ENCODE data around the gene DEFB123. TPM values are rescaled to one million over a fixed set of nuclear protein-coding genes. Genes with fewer than 3 reads are reported as not detected.

DEFB123 gene
- total RNA-seq, 2 experiments from 2014 or later: not detected

DNA sequence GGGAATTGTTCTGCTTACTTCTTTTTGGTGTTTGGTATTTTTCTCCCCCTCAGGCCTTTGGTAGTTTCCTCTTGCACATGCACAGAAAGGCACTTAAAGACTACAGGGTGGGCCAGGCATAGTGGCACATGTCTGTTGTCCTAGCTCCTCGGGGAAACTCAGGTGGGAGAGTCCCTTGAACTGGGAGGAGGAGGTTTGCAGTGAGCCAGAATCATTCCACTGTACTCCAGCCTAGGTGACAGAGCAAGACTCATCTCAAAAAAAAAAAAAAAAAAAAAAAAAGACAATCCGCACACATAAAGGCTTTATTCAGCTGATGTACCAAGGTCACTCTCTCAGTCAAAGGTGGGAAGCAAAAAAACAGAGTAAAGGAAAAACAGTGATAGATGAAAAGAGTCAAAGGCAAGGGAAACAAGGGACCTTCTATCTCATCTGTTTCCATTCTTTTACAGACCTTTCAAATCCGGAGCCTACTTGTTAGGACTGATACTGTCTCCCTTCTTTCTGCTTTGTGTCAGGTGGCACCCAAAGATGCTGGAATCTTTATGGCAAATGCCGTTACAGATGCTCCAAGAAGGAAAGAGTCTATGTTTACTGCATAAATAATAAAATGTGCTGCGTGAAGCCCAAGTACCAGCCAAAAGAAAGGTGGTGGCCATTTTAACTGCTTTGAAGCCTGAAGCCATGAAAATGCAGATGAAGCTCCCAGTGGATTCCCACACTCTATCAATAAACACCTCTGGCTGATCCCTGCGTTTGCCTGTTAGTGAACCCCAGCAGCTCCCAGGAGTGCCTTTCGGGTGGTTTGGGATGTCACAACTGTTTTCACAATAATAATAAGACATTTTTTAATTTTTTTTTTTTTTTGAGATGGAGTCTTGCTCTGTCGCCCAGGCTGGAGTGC, 9.3 kb downstream of the DEFB123 start:
- no peaks in the 10 kb centered on the region for H3K36me3 ChIP-seq (ENCODE audit: insufficient read depth, low read length)
- POLR2A ChIA-PET: interaction anchor here (1.1 to 1.2 kb wide), 2 partner anchors 25 kb away, joined by 3 read pairs; partner anchors contain the start of genes DEFB124 and REM1
- H2AFZ ChIP-seq (ENCODE audit: low read length): no peak overlapping the region
- H3K4me3 ChIP-seq (ENCODE audit: low read depth, low read length, poor library complexity, severe bottlenecking): no peak overlapping the region
- CTCF ChIA-PET (ENCODE audit: unreplicated experiment): no interaction called here
- H3K79me2 ChIP-seq (ENCODE audit: insufficient read depth, low read depth, low read length): no peaks in the 10 kb centered on the region
- no peak for DNase-seq (ENCODE audit: low spot score)
- no peaks in the 10 kb centered on the region for H3K9me2 ChIP-seq (ENCODE audit: insufficient read depth, low read length)
- no peaks in the 10 kb centered on the region for H4K20me1 ChIP-seq (ENCODE audit: insufficient read depth, low read length)
- intact Hi-C loops (cut with micrococcal nuclease; ENCODE audit: unreplicated experiment): no loop called here
- H3K27ac ChIP-seq (ENCODE audit: low read depth, low read length, poor library complexity, severe bottlenecking): no peak overlapping the region
- BruUV-seq (replicated peaks): no TSS peak
- TF ChIP-seq, protein P1, sequence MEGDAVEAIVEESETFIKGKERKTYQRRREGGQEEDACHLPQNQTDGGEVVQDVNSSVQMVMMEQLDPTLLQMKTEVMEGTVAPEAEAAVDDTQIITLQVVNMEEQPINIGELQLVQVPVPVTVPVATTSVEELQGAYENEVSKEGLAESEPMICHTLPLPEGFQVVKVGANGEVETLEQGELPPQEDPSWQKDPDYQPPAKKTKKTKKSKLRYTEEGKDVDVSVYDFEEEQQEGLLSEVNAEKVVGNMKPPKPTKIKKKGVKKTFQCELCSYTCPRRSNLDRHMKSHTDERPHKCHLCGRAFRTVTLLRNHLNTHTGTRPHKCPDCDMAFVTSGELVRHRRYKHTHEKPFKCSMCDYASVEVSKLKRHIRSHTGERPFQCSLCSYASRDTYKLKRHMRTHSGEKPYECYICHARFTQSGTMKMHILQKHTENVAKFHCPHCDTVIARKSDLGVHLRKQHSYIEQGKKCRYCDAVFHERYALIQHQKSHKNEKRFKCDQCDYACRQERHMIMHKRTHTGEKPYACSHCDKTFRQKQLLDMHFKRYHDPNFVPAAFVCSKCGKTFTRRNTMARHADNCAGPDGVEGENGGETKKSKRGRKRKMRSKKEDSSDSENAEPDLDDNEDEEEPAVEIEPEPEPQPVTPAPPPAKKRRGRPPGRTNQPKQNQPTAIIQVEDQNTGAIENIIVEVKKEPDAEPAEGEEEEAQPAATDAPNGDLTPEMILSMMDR (conservative IDR thresholded peaks at IDR 0.05; ENCODE audit: low read length): no peak
- TF ChIP-seq EZH2phosphoT487 (IDR thresholded peaks at IDR 0.05; ENCODE audit: borderline replicate concordance, low read depth, low read length): no peak
- no peak overlapping the region for H3K4me2 ChIP-seq (ENCODE audit: low read length)
- no peaks in the 10 kb centered on the region for H3K9me3 ChIP-seq (ENCODE audit: low read length)
- H3K4me1 ChIP-seq (ENCODE audit: insufficient read depth, low read length, poor library complexity, severe bottlenecking): no peaks in the 10 kb centered on the region

DNA sequence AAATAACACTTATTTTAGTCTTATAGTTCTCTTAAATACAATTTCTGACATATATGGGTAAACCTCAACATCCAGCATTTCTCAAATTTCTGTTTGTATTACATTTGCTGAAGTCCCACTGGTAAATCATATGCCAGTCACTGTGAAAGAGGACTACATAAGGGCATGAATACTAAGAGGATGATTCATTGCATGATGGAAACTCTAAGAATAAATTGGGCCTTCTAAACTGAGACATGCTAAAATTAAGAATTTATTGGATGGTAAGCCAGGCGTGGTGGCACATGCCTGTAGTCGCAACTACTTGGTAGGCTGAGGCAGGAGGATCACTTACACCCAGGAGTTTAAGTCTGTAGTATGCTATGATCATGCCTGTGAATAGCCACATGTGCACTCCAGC, 12.1 kb downstream of the DEFB123 start:
- BruUV-seq (replicated peaks): no TSS peak

More for the DNA sequence above, 12.1 kb downstream of the DEFB123 start:
- no peaks in the 10 kb centered on the region for H3K4me1 ChIP-seq (ENCODE audit: insufficient read depth, low read length, poor library complexity, severe bottlenecking)
- no peaks in the 10 kb centered on the region for H3K36me3 ChIP-seq (ENCODE audit: insufficient read depth, low read length)
- CTCF ChIA-PET (ENCODE audit: unreplicated experiment): no interaction called here
- POLR2A ChIA-PET: no interaction called here
- H3K4me3 ChIP-seq (ENCODE audit: low read depth, low read length, poor library complexity, severe bottlenecking): no peak overlapping the region
- H3K4me2 ChIP-seq (ENCODE audit: low read length): no peak overlapping the region
- no peaks in the 10 kb centered on the region for H3K79me2 ChIP-seq (ENCODE audit: insufficient read depth, low read depth, low read length)
- no peak overlapping the region for H3K27ac ChIP-seq (ENCODE audit: low read depth, low read length, poor library complexity, severe bottlenecking)
- TF ChIP-seq, protein P1 (conservative IDR thresholded peaks at IDR 0.05; ENCODE audit: low read length): no peak
- no peak for TF ChIP-seq EZH2phosphoT487 (IDR thresholded peaks at IDR 0.05; ENCODE audit: borderline replicate concordance, low read depth, low read length)
- intact Hi-C loops (cut with micrococcal nuclease; ENCODE audit: unreplicated experiment): no loop called here
- H3K9me3 ChIP-seq (ENCODE audit: low read length): no peaks in the 10 kb centered on the region
- no peak for DNase-seq (ENCODE audit: low spot score)
- no peaks in the 10 kb centered on the region for H4K20me1 ChIP-seq (ENCODE audit: insufficient read depth, low read length)
- no peak overlapping the region for H2AFZ ChIP-seq (ENCODE audit: low read length)
- H3K9me2 ChIP-seq (ENCODE audit: insufficient read depth, low read length): no peaks in the 10 kb centered on the region

Data from OCI-LY7 (cell line).